Liver (tissue), 9 donors: Measurements from ENCODE around the gene HSPBAP1. TPM values are rescaled to one million over a fixed set of nuclear protein-coding genes. Genes with fewer than 3 reads are reported as not detected.

ENCODE experiments used
- DNase-seq: peaks from one replicate; pipeline ENCODE4 v3.0.0-alpha.2; 2017; ENCODE audit warnings: low spot score
- H3K27ac ChIP-seq, 2 donors: one replicate each; pipeline ENCODE4 v1.7.0; 2013; ENCODE audit warnings: inconsistent platforms in 2 of 2, low read length in 2 of 2, control low read depth in 1 of 2, low read depth in 1 of 2, mild to moderate bottlenecking in 1 of 2
- H3K27me3 ChIP-seq, 4 donors: one replicate each; pipeline versions ENCODE4 v1.6.1 to v1.7.0; 2013; ENCODE audit warnings: low read length in 3 of 4, inconsistent platforms in 1 of 4, mild to moderate bottlenecking in 1 of 4, moderate library complexity in 1 of 4; ENCODE audit not compliant: control insufficient read depth in 4 of 4, insufficient read depth in 4 of 4
- H3K36me3 ChIP-seq, 4 donors: one replicate each; pipeline versions ENCODE4 v1.6.1 to v1.7.0; 2013; ENCODE audit warnings: low read length in 3 of 4, mild to moderate bottlenecking in 3 of 4, low read depth in 1 of 4, moderate library complexity in 1 of 4; ENCODE audit not compliant: control insufficient read depth in 4 of 4, insufficient read depth in 3 of 4
- H3K4me1 ChIP-seq, 4 donors: one replicate each; pipeline versions ENCODE4 v1.6.1 to v1.7.0; 2013; ENCODE audit warnings: low read length in 3 of 4, mild to moderate bottlenecking in 3 of 4, moderate library complexity in 1 of 4; ENCODE audit not compliant: control insufficient read depth in 4 of 4, insufficient read depth in 4 of 4
- H3K4me3 ChIP-seq, 3 donors: one replicate each; pipeline versions ENCODE4 v1.6.1 to v1.7.0; 2013; ENCODE audit warnings: low read length in 3 of 3, control low read depth in 1 of 3, low read depth in 1 of 3, mild to moderate bottlenecking in 1 of 3
- H3K9ac ChIP-seq, 2 donors: one replicate each; pipeline ENCODE4 v1.7.0; 2013; ENCODE audit warnings: low read length in 2 of 2, mild to moderate bottlenecking in 2 of 2, moderate library complexity in 2 of 2, control low read depth in 1 of 2, low read depth in 1 of 2
- H3K9me3 ChIP-seq, 4 donors: one replicate each; pipeline versions ENCODE4 v1.6.1 to v1.7.0; 2013; ENCODE audit warnings: low read length in 3 of 4; ENCODE audit not compliant: control insufficient read depth in 4 of 4
- CTCF ChIP-seq: fragments of 150-350 bp; IDR thresholded peaks from 2 replicates; pipeline ENCODE4 v1.5.1; 2017; ENCODE audit warnings: improper control_type of control experiment, low read depth, low read length; ENCODE audit not compliant: missing input control
- EGR1 ChIP-seq, 2 donors: IDR thresholded peaks; 2 replicates each; pipeline ENCODE4 v1.6.1; 2016 to 2018; ENCODE audit warnings: antibody characterized with exemption in 2 of 2, low read depth in 2 of 2
- FOXA1 ChIP-seq: IDR thresholded peaks from 2 replicates; pipeline ENCODE4 v1.6.1; 2016; ENCODE audit warnings: antibody characterized with exemption
- GABPA ChIP-seq, 2 donors: IDR thresholded peaks in 1 of 2; conservative IDR thresholded peaks in 1 of 2; 2 replicates each; pipeline ENCODE4 v1.6.1; 2016; ENCODE audit warnings: antibody characterized with exemption in 2 of 2, mild to moderate bottlenecking in 1 of 2, moderate library complexity in 1 of 2
- HNF4A ChIP-seq, 2 donors: conservative IDR thresholded peaks; 2 replicates each; pipeline ENCODE4 v1.6.1; 2016; ENCODE audit warnings: antibody characterized with exemption in 2 of 2, mild to moderate bottlenecking in 2 of 2
- HNF4G ChIP-seq: IDR thresholded peaks from 2 replicates; pipeline ENCODE4 v1.6.1; 2016; ENCODE audit warnings: antibody characterized with exemption
- JUND ChIP-seq, 2 donors: IDR thresholded peaks; 2 replicates each; pipeline ENCODE4 v1.6.1; 2016; ENCODE audit warnings: antibody characterized with exemption in 2 of 2
- NR2F2 ChIP-seq: IDR thresholded peaks from 2 replicates; pipeline ENCODE4 v1.6.1; 2016; ENCODE audit warnings: antibody characterized with exemption
- RAD21 ChIP-seq, 2 donors: IDR thresholded peaks; 2 replicates each; pipeline ENCODE4 v1.6.1; 2016; ENCODE audit warnings: antibody characterized with exemption in 2 of 2, mild to moderate bottlenecking in 2 of 2
- SP1 ChIP-seq: IDR thresholded peaks from 2 replicates; pipeline ENCODE4 v1.6.1; 2018; ENCODE audit warnings: antibody characterized with exemption, mild to moderate bottlenecking
- TAF1 ChIP-seq: conservative IDR thresholded peaks from 2 replicates; pipeline ENCODE4 v1.6.1; 2016; ENCODE audit warnings: antibody characterized with exemption, mild to moderate bottlenecking
- YY1 ChIP-seq: IDR thresholded peaks from 2 replicates; pipeline ENCODE4 v1.6.1; 2016; ENCODE audit warnings: antibody characterized with exemption, mild to moderate bottlenecking
- WGBS: extraction: QIAGEN DNeasy Blood & Tissue Kit; methylation state at CpG from one replicate; pipeline ENCODE4 v1.1.7; 2013; 5-methylcytosine and 5-hydroxymethylcytosine counted together
- polyA plus RNA-seq, 2 donors: library from polyadenylated mRNA; stranded (reverse) in 1 of 2; unstranded in 1 of 2; fragments of 200-250 nt in 1 of 2; fragments of >200 nt in 1 of 2; fragmentation: Nextera tagmentation in 1 of 2; extraction: Ambion mirVana in 1 of 2; gene quantifications; one replicate each; pipeline versions ENCODE4 v1.2.1 to v1.2.3, GENCODE V29; 2013 to 2015
- total RNA-seq, 2 donors: library from RNA; depleted of rRNA; stranded (reverse); fragments of >200 nt; gene quantifications; one replicate each; pipeline ENCODE4 v1.2.3, GENCODE V29; 2014
- TF ChIP-seq, protein P1 (sequence below): IDR thresholded peaks from 2 replicates; pipeline ENCODE4 v1.6.1; 2016; ENCODE audit warnings: antibody characterized with exemption
- TF ChIP-seq, protein P2 (sequence below): IDR thresholded peaks from 2 replicates; pipeline ENCODE4 v1.6.1; 2016; ENCODE audit warnings: antibody characterized with exemption
- donor health status: healthy.
- donor health status: healthy.
- donor health status: healthy.
- donor health status: healthy.
- donor health status: healthy.

The HSPBAP1 gene
- total and polyA plus RNA-seq, 4 donors, result 2.2 to 5.3 (median 3.9) TPM

DNA sequence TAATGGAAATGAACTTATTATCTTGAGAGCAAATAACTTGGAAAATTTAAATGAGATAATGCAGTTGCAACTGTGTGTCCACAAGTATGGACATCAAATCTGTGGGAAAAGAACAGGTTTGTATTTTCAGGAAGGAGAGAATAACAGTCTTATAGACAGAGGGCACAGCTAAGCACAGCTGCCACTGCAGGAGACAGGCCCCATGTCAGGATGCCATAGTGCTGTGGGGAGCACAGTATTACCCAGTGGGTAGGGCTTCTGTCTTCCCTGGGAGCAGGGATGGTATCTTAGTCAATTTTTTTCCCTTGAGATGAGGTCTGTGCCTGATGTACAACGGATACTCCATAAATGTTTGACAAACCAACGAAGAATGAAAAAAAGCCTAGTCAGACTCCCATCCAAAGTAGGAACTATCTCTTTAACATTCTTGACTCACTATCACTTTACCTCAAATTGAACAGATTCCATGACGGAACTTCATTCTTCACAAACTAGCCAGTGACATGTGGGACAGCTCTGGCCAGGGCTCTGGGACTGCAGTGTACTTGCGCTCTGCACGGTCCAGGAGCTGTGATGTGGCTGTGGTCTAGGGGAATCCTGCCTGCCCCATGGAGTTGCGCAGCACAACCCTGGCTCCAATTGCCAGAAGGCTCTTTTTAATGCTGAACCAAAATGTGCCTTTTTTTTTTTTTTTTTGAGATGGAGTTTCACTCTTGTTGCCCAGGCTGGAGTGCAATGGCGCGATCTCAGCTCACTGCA, 64.7 kb downstream of the HSPBAP1 start:
- 98% methylated on average over 8 of the region's 8 CpGs for WGBS
- Histone ChIP-seq H3K4me3 (no peak overlapping the region), H3K36me3 (peaks cover 0 to 17% (median 8%) of the 10 kb centered on the region in 4 donors), H3K4me1 (no peaks in the 10 kb centered on the region), H3K9ac (no peak overlapping the region), H3K27me3 (no peaks in the 10 kb centered on the region), H3K9me3 (no peaks in the 10 kb centered on the region), H3K27ac (no peak overlapping the region)
- DNase-seq, result no peak
- TF ChIP-seq GABPA (IDR thresholded peaks at IDR 0.05 in 1 of 2, conservative IDR thresholded peaks at IDR 0.05 in 1 of 2), result no peak
- TF ChIP-seq YY1, result no peak
- TF ChIP-seq, protein P1, sequence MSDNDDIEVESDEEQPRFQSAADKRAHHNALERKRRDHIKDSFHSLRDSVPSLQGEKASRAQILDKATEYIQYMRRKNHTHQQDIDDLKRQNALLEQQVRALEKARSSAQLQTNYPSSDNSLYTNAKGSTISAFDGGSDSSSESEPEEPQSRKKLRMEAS, result no peak
- no peak for TF ChIP-seq CTCF
- TF ChIP-seq TAF1, result no peak

DNA sequence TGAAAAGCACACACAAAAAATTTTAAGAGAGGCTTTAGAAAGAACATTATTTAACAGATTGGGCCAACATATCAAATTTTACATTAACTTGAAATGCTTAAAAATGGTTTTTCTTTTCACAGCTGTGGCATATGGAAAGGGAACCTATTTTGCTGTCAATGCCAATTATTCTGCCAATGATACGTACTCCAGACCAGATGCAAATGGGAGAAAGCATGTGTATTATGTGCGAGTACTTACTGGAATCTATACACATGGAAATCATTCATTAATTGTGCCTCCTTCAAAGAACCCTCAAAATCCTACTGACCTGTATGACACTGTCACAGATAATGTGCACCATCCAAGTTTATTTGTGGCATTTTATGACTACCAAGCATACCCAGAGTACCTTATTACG, 65.4 kb downstream of the HSPBAP1 start:
- no peaks in the 10 kb centered on the region for H3K4me1 ChIP-seq
- H3K9ac ChIP-seq, result no peak overlapping the region
- H3K27ac ChIP-seq, result no peak overlapping the region
- TF ChIP-seq EGR1 (IDR thresholded peaks at IDR 0.05; ENCODE audit: low read depth in 2 of 2), result no peak
- TF ChIP-seq GABPA (IDR thresholded peaks at IDR 0.05 in 1 of 2, conservative IDR thresholded peaks at IDR 0.05 in 1 of 2), result no peak
- TF ChIP-seq NR2F2, result no peak
- no peak for TF ChIP-seq SP1
- TF ChIP-seq HNF4G, result no peak
- TF ChIP-seq, protein P2, sequence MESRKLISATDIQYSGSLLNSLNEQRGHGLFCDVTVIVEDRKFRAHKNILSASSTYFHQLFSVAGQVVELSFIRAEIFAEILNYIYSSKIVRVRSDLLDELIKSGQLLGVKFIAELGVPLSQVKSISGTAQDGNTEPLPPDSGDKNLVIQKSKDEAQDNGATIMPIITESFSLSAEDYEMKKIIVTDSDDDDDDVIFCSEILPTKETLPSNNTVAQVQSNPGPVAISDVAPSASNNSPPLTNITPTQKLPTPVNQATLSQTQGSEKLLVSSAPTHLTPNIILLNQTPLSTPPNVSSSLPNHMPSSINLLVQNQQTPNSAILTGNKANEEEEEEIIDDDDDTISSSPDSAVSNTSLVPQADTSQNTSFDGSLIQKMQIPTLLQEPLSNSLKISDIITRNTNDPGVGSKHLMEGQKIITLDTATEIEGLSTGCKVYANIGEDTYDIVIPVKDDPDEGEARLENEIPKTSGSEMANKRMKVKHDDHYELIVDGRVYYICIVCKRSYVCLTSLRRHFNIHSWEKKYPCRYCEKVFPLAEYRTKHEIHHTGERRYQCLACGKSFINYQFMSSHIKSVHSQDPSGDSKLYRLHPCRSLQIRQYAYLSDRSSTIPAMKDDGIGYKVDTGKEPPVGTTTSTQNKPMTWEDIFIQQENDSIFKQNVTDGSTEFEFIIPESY, result no peak
- no peak for TF ChIP-seq TAF1
- TF ChIP-seq HNF4A (conservative IDR thresholded peaks at IDR 0.05), result no peak
- no peak for TF ChIP-seq RAD21 (IDR thresholded peaks at IDR 0.05)
- no peak for TF ChIP-seq JUND (IDR thresholded peaks at IDR 0.05)
- TF ChIP-seq FOXA1, result no peak
- TF ChIP-seq CTCF, result no peak
- no peak for TF ChIP-seq YY1
- H3K4me3 ChIP-seq, result no peak overlapping the region
- H3K36me3 ChIP-seq, result peaks cover 0 to 19% (median 9%) of the 10 kb centered on the region in 4 donors
- no peak for DNase-seq
- H3K9me3 ChIP-seq, result no peaks in the 10 kb centered on the region
- WGBS, result 97% methylated on average over 3 of the region's 3 CpGs
- no peaks in the 10 kb centered on the region for H3K27me3 ChIP-seq
